ENCODE data around the gene VPS72. TPM values are rescaled to one million over a fixed set of nuclear protein-coding genes. Genes with fewer than 3 reads are reported as not detected.
"Not testable (repeated sequence)": the region's sequence is repeated elsewhere in the genome, so short reads cannot be mapped to it uniquely, and the experiment has no call there.

Gene VPS72, protein sequence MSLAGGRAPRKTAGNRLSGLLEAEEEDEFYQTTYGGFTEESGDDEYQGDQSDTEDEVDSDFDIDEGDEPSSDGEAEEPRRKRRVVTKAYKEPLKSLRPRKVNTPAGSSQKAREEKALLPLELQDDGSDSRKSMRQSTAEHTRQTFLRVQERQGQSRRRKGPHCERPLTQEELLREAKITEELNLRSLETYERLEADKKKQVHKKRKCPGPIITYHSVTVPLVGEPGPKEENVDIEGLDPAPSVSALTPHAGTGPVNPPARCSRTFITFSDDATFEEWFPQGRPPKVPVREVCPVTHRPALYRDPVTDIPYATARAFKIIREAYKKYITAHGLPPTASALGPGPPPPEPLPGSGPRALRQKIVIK
- total RNA-seq: 10 to 100 TPM; 66.4 to 79.1 TPM

DNA sequence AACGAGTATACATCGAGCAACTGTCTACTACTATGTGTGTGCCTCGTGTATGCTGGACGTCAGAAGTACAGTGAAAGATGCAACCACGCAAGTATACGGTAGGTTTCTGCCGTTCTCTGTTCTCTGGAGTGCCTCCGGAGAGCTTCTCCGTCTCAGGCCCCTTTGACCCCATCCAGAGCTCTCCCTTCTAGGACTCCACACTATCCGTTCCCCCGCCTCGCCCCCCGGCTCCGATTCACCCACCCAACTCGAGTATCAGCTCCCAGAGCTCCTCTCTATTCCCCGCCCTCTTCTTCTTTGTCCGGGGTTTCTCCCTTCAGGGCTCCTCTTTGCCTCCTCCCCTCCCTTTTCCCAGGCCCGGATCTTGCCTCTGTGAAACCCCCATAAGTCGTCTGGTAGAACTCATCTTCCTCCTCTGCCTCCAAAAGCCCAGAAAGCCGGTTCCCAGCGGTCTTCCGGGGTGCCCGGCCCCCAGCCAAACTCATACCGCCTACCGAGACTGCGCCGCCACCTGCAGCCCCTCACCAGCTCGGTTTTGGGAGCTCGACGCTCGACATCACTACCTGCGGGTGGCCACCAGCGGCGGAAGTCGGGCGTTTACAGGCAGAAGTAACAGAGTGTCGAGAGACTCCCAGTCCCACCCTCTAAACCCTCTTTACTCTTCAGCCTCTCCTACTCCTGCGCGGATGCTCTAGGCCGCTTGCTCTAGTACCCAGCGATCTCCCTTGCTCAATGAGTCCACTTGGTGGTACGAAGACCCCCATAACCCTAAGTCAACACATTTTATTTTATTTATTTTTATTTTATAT is at the start of gene VPS72:
Gene VPS72, minus strand, starts transcription at position 561 of the 809 bp plus-strand sequence. Its CDS starts 76 bp downstream, at position 485.
- Mint-ChIP-seq H3K4me1 (peaks cover 18% of the 10 kb centered on the region), H3K27ac (peak within 1 kb of the TSS; percentile 99)

DNA sequence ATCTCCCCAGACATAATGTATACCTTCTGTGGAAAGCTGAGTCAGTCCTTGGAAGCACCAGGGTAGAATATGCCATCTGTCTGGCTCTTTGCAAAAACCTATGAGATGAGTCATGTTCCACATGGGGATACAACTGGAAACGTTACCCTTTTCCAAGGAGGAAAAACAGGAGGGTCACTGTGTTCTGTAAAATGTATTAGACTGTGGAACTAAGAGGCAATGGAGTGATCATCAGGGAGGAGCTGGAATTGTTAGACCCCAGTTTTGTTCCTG is 48.4 kb upstream of the VPS72 start:
- Mint-ChIP-seq H3K4me3 (no peak overlapping the region), H3K9me3 (no peaks in the 10 kb centered on the region), H3K27ac (no peak overlapping the region), H3K4me1 (peaks cover 5% of the 10 kb centered on the region), H3K36me3 (peaks cover 19% of the 10 kb centered on the region), H3K27me3 (no peaks in the 10 kb centered on the region)
- no peak for DNase-seq

More for the DNA sequence above, at the start of gene VPS72:
- Mint-ChIP-seq H3K9me3 (no peaks in the 10 kb centered on the region), H3K4me3 (peak within 1 kb of the TSS; percentile 100), H3K27me3 (no peaks in the 10 kb centered on the region), H3K36me3 (peaks cover 6% of the 10 kb centered on the region)
- peak; percentile 88 for DNase-seq

DNA sequence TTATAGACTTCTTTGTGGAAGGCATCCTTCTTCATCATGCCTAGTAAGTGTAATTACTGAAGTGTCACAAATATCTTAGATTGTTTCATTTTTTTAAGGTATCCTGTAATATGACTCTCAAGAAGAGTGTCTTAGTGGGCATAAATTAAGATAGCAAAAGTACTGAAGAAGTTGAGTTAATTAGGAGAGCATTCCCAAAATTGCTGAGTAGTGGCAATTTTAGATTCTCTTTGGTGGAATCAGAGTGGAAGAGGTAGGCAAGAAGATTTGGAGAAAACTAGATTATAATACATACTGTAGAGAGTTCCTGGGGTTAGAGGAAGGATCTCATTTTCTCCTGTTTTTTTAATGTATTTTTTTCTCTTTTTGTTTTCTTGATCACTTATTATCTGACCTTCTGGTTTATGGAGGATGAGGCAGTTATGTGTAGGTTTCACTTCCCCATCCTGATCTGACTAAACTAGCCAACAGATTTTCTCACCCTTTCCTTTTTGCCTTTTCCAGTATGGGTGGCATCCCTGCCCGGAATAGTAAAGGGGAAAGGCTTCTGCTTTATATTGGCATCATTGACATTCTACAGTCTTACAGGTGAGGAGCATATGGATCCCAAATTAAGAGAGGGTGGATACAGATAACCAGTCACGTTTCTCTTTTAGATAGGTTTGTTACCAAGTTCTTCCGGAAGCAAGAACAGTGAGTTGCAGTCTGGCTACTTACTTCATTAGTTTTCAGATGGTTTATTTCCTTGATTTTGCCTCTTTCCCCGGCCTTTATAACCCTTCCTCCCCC is 47.9 kb upstream of the VPS72 start:
- H3K9me3 Mint-ChIP-seq: no peaks in the 10 kb centered on the region
- no peaks in the 10 kb centered on the region for H3K27me3 Mint-ChIP-seq
- no peak overlapping the region for H3K4me3 Mint-ChIP-seq
- H3K27ac Mint-ChIP-seq: peak overlapping the region; percentile 18
- no peak for DNase-seq
- H3K36me3 Mint-ChIP-seq: peaks cover 19% of the 10 kb centered on the region
- peaks cover 5% of the 10 kb centered on the region for H3K4me1 Mint-ChIP-seq

DNA sequence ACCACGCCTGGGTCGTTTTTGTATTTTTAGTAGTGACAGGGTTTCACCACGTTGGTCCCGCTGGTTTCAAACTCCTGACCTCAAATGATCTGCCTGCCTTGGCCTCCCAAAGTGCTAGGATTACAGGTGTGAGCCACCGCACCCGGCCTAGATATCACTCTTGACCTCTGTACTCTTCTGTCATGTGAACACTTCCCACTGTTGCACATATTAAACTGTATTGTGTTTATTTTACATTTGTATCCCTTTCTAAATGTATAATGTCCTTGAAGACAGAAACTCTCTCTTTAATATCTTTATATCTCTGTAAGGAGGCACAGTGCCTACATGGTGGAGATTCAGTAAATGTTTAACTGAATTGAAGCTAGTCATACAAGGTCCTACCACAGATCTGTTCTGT is 45.2 kb upstream of the VPS72 start:
- Mint-ChIP-seq H3K9me3 (no peaks in the 10 kb centered on the region), H3K4me1 (peaks cover 5% of the 10 kb centered on the region), H3K4me3 (no peak overlapping the region), H3K36me3 (peaks cover 24% of the 10 kb centered on the region), H3K27me3 (no peaks in the 10 kb centered on the region), H3K27ac (no peak overlapping the region)
- DNase-seq: no peak

DNA sequence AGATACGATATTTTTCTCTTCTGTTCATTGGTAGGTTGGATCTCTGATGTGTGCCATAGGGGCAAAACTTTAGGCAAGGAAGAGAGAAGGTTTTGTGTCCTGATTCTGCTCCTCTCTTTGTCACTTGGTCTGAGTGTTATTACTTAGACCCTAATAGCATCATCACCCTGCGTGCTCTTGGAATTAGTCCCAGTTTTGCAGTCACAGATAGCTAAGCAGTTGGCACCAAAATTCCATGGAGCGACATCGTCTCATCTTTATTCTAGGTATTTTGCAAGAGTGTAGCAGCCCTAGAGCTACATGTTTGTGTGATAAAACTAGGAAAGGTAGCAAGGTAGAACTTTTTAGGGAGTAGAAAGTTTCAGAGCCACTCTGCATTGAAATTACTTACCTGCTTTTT is 32.1 kb upstream of the VPS72 start:
- Mint-ChIP-seq H3K27me3 (no peaks in the 10 kb centered on the region), H3K36me3 (peaks cover 7% of the 10 kb centered on the region), H3K9me3 (no peaks in the 10 kb centered on the region), H3K27ac (no peak overlapping the region), H3K4me3 (no peak overlapping the region), H3K4me1 (peaks cover 1% of the 10 kb centered on the region)
- DNase-seq: no peak

DNA sequence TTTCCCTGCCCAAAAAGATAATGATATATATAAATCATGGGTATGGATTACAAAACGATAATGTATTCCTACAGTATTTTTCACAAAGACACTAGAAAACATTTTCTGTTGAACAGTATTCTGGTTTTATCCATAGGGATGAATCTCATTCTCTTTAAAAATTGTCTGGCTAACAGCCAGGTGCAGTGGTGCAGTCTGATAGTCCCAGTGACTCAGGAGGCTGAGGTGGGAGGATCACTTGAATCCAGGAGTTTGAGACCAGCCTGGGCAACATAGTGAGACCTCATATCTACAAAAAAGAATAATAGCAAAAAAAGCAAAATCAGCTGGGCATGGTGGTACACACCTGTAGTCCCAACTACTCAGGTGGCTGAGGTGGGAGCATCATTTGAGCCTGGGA is 31.6 kb upstream of the VPS72 start:
- H3K4me3 Mint-ChIP-seq: no peak overlapping the region
- no peaks in the 10 kb centered on the region for H3K27me3 Mint-ChIP-seq
- H3K36me3 Mint-ChIP-seq: peaks cover 7% of the 10 kb centered on the region
- H3K4me1 Mint-ChIP-seq: peaks cover 3% of the 10 kb centered on the region
- DNase-seq: no peak
- H3K9me3 Mint-ChIP-seq: no peaks in the 10 kb centered on the region
- H3K27ac Mint-ChIP-seq: no peak overlapping the region

DNA sequence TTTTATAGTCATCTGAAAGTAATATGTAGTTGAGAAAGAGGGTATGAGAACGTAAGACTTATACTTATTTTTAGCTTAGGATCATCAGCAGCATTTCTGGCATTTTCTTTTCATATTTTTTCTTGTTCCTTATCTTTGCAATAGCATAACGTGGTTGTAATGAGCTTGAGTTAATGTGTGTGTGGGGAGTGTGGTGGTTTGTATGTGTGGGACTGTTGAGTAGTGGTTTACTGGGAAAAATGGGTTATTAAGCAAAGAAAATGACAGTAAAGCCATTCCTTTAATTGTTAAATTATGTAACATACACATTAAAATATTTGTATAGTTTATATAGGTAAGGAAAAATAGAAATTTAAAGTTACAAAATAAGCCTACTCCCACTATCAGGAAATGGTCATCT is 23.6 kb upstream of the VPS72 start:
- no peak for DNase-seq
- Mint-ChIP-seq H3K4me3 (no peak overlapping the region), H3K9me3 (no peaks in the 10 kb centered on the region), H3K4me1 (peaks cover 22% of the 10 kb centered on the region), H3K36me3 (peaks cover 20% of the 10 kb centered on the region), H3K27me3 (no peaks in the 10 kb centered on the region), H3K27ac (no peak overlapping the region)

DNA sequence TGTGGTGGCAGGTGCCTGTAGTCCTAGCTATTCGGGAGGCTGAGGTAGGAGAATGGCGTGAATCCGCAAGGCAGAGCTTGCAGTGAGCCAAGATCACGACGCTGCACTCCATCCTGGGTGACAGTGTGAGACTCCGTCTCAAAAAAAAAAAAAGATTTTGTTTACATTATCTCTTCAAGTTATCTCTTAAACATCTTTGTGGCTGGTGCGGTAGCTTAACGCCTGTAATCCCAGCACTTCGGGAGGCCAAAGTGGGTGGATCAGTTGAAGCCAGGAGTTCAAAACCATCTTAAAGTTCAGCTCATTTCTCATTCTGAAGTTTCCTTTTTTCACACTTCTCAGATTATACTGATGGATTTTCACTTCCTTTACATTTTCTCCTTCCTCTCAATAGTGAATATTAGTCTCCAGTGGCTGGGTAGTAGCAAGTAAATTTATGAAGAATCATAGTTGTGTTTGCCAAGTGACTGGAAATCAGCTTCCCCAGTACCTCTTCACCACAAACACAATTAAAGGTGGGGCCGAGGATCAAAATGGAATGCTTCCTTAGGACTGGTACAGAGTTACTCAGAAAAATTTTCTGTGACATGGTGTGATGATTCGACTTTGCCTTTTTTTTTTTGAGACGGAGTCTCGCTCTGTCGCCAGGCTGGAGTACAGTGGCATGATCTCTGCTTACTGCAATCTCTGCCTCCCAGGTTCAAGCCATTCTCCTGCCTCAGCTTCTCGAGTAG is 22.1 kb upstream of the VPS72 start:
- peaks cover 17% of the 10 kb centered on the region for H3K36me3 Mint-ChIP-seq
- no peaks in the 10 kb centered on the region for H3K9me3 Mint-ChIP-seq
- peak overlapping the region; percentile 76 for H3K27ac Mint-ChIP-seq
- no peak for DNase-seq
- no peaks in the 10 kb centered on the region for H3K27me3 Mint-ChIP-seq
- H3K4me3 Mint-ChIP-seq: no peak overlapping the region
- H3K4me1 Mint-ChIP-seq: peaks cover 21% of the 10 kb centered on the region

DNA sequence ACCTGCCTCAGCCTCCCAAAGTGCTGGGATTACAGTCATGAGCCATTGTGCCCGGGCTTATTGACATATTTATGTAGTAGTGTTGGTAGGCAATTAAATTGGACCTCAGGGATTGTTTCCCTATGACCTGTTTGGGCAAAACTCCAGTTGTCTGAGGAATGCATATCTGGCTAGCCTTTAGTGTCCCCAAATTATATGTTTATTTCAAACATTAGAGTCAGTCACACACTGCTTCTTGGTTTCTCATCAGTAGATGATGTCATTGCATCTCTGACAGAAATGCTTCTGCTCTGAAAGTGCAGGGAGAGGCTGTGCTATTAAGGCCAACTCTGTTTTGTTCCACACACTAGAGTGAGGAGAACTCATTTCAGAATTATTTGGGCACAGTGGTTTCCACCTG is 20.8 kb upstream of the VPS72 start:
- no peak overlapping the region for H3K27ac Mint-ChIP-seq

DNA sequence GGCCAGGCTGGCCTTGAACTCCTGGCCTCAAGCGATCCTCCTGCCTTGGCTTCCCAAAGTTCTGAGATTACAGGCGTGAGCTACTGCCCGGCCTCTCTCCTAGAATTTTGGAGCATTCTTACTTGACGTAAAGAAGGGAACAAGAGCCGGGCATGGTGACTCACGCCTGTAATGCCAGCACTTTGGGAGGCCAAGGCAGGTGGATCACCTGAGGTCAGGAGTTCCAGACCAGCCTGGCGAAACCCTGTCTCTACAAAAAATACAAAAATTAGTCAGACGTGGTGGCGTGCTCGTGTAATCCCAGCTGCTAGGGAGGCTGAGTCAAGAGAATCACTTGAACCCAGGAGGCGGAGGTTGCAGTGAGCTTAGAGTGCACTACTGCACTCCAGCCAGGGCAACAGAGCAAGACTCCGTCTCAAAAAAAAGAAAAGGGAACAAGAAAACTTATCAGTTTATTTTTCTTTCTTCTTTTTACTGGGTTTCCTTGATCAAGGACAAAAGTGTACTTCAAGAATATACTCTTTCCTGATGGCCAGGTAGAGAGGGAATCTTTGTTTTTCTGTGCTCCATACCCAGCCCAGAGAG is 15.5 kb upstream of the VPS72 start:
- Mint-ChIP-seq H3K4me1 (peaks cover 27% of the 10 kb centered on the region), H3K36me3 (peaks cover 17% of the 10 kb centered on the region)
- DNase-seq, H3K4me3 Mint-ChIP-seq, H3K9me3 Mint-ChIP-seq, H3K27ac Mint-ChIP-seq, H3K27me3 Mint-ChIP-seq: not testable (repeated sequence)

More for the DNA sequence above, 20.8 kb upstream of the VPS72 start:
- no peak for DNase-seq
- H3K36me3 Mint-ChIP-seq: peaks cover 18% of the 10 kb centered on the region
- H3K4me1 Mint-ChIP-seq: peaks cover 19% of the 10 kb centered on the region
- no peaks in the 10 kb centered on the region for H3K9me3 Mint-ChIP-seq
- H3K27me3 Mint-ChIP-seq: no peaks in the 10 kb centered on the region
- H3K4me3 Mint-ChIP-seq: no peak overlapping the region

DNA sequence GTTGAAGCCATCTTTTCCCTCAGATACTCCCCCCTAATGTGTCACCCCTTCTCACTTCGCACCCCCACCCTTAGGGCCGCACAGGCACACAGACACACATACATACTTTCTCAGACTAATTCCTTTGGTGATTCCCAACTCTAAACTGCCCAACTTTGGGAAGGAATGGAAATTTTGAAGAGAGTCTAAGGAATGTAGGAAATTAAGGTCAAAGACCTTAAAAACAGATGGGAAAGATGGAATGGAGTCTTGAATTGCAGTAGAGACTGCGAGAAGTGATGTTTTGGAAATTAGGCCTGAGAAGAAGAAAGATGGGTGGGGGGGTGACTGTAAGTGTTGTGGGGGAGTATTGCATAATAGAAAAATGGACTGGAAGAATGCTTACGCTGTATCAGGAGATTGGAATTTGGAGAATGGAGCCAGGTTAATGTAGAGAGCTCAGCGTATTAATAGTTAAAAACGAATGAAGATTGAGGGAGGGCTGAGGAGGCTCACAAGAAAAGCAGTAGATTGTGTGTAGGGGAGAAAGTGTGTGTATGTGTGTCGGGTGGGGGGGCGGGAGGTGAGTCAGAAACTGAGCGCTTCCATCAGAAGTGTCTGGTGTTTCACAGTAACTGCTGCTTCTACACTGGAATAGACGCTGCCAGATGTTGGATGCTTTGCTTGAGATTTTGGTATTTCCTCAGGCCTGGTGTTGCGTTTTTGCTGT is 10.0 kb upstream of the VPS72 start:
- no peak for DNase-seq
- peaks cover 4% of the 10 kb centered on the region for H3K27me3 Mint-ChIP-seq
- H3K9me3 Mint-ChIP-seq: no peaks in the 10 kb centered on the region
- peak overlapping the region; percentile 99 for H3K4me3 Mint-ChIP-seq
- H3K36me3 Mint-ChIP-seq: peaks cover 27% of the 10 kb centered on the region
- peak overlapping the region; percentile 98 for H3K27ac Mint-ChIP-seq
- H3K4me1 Mint-ChIP-seq: peaks cover 46% of the 10 kb centered on the region

DNA sequence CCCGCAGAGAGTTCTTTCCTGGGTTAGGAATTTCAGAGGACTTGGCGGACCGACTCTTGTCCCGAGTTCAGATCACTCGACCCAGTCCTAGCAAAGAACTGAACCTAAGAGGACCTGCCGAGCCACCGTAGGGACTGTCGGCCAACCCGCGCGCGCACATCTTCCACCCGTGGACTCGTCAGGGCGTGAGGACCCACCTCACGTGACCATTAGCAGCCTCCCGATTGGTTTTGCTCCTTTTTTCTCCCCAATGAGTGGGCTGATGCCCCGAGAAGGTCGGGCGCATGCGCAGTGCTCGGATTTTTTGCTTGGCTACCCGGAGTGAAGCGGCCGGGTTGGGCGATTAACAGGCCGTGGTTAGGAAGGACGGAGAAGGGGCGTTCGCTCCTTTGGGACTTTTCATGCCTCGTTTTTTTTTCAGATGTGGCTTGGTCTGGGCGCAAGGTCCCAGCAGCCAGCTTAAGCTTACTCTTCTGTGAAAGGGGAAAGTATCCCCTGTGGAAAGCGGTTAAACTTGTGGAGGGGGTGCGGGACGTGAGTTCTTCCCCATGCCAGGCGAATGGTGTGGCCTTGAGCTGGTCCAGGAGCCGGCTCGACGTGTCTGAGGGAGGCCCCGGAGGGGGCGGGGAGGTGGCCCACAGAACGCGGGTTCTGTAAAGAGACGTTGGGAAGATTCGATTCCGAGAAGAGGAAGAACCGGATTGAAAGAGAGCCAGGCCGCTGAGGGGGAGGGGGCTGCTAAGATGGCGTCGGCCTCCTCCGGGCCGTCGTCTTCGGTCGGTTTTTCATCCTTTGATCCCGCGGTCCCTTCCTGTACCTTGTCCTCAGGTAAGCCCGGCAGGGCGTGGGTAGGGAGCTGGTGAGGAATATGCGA is 8.5 kb upstream of the VPS72 start, which contains the start of gene PIP5K1A:
Gene PIP5K1A, plus strand, starts transcription at position 299 of the 874 bp plus-strand sequence. Its CDS starts 445 bp downstream, at position 744.
- H3K27ac Mint-ChIP-seq: peak within 1 kb of the TSS; percentile 98
- H3K4me3 Mint-ChIP-seq: peak within 1 kb of the TSS; percentile 99
- peaks cover 4% of the 10 kb centered on the region for H3K27me3 Mint-ChIP-seq
- peaks cover 37% of the 10 kb centered on the region for H3K4me1 Mint-ChIP-seq
- peak; percentile 97 for DNase-seq
- peaks cover 27% of the 10 kb centered on the region for H3K36me3 Mint-ChIP-seq
- no peaks in the 10 kb centered on the region for H3K9me3 Mint-ChIP-seq

DNA sequence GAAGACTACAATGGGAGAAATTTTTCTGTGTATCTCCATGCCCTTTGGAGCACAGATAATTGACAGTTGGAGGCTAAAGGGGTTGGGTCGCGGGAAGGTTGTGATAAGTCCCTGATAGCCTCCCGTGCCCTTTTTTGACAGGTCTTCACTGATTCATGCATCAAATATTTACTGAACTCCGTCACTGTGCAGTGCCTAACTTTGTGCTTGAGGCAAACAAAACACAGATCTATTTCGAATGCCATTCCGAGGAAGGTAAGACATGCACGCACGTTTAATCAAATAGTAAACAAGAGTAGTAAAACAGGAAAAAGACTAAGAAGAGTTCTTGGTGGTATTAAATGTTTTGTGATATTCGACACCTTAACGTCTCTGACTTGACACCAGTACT is 7.9 kb upstream of the VPS72 start:
- Mint-ChIP-seq H3K27ac (peak overlapping the region; percentile 98), H3K4me1 (peaks cover 34% of the 10 kb centered on the region), H3K4me3 (peak overlapping the region; percentile 99), H3K9me3 (no peaks in the 10 kb centered on the region), H3K36me3 (peaks cover 25% of the 10 kb centered on the region), H3K27me3 (peaks cover 4% of the 10 kb centered on the region)
- no peak for DNase-seq

All from activated naive CD8-positive, alpha-beta T cell treated with anti-CD3 and anti-CD28 coated beads for 36 hours (primary cell).